Stimulated activated CD4-positive, alpha-beta T cell treated with anti-CD3 and anti-CD28 coated beads, Interleukin-2, amount 100 ng/mL, for 4 hours (primary cell): Measurements from ENCODE around the gene EXOC7.

Experiments used
- DNase-seq: peaks from one replicate; pipeline ENCODE4 v3.0.0-alpha.2; 2020; ENCODE audit warnings: low read depth

EXOC7 gene

GRCh38 chr17:76138234-76138895 lies 34.8 kb upstream of the EXOC7 start:
- DNase-seq = no peak

GRCh38 chr17:76137351-76138233 lies 34.0 kb upstream of the EXOC7 start:
- DNase-seq = no peak

- no peak for DNase-seq
Observed at GRCh38 chr17:76137001-76137350, 33.4 kb upstream of the EXOC7 start.

- no peak for DNase-seq
Observed at GRCh38 chr17:76136276-76137000, 32.9 kb upstream of the EXOC7 start.

GRCh38 chr17:76135810-76136188 lies 32.2 kb upstream of the EXOC7 start:
- DNase-seq = no peak

- DNase-seq = no peak
Observed at GRCh38 chr17:76134911-76135809, 31.6 kb upstream of the EXOC7 start.

- no peak for DNase-seq
Observed at GRCh38 chr17:76132574-76133338, 29.2 kb upstream of the EXOC7 start.

GRCh38 chr17:76131692-76132573 lies 28.3 kb upstream of the EXOC7 start:
- DNase-seq = no peak

GRCh38 chr17:76131051-76131691 lies 27.6 kb upstream of the EXOC7 start:
- no peak for DNase-seq

- no peak for DNase-seq
Observed at GRCh38 chr17:76130473-76130872, 26.9 kb upstream of the EXOC7 start.

- DNase-seq = no peak
Observed at GRCh38 chr17:76125922-76126321, 22.3 kb upstream of the EXOC7 start.

GRCh38 chr17:76125391-76125675 lies 21.7 kb upstream of the EXOC7 start:
- DNase-seq = no peak

- no peak for DNase-seq
Observed at GRCh38 chr17:76124582-76125390, 21.2 kb upstream of the EXOC7 start.

- DNase-seq = no peak
Observed at GRCh38 chr17:76123749-76124581, 20.4 kb upstream of the EXOC7 start.

- no peak for DNase-seq
Observed at GRCh38 chr17:76123191-76123499, 19.6 kb upstream of the EXOC7 start.

- DNase-seq = no peak
Observed at GRCh38 chr17:76122431-76123190, 19.0 kb upstream of the EXOC7 start.

GRCh38 chr17:76121932-76122430 lies 18.4 kb upstream of the EXOC7 start:
- no peak for DNase-seq
